ENCODE results near the gene WDFY1. TPM values are rescaled to one million over a fixed set of nuclear protein-coding genes. Genes with fewer than 3 reads are reported as not detected.

Gene WDFY1
- 102 and 111 TPM in 2 replicates for total RNA-seq

GRCh38 chr2:223944703-223945531 lies at the start of gene WDFY1:
Gene WDFY1, minus strand, starts transcription at chr2:223945335. Its CDS starts 51 bp downstream, at chr2:223945284.

GRCh38 chr2:223957092-223957851 lies 12.1 kb upstream of the WDFY1 start, which contains the start of gene MRPL44:
Gene MRPL44, plus strand, starts transcription at chr2:223957463. Its CDS starts 10 bp downstream, at chr2:223957473.

GRCh38 chr2:223837287-223838061 lies 107.7 kb downstream of the WDFY1 start, which contains the start of gene AP1S3:
Gene AP1S3, minus strand, starts transcription at chr2:223837582. Its CDS starts 132 bp downstream, at chr2:223837450.

Other genes starting within 250 kb of the WDFY1 start
- gene AP1S3, start 107.8 kb downstream of the WDFY1 start, total RNA-seq, result 6.0 and 10.2 TPM in 2 replicates
- 35.9 and 36.0 TPM in 2 replicates for gene MRPL44, start 12.1 kb upstream of the WDFY1 start, total RNA-seq
- 43.4 and 306 TPM in 2 replicates for gene SERPINE2, start 94.0 kb upstream of the WDFY1 start, total RNA-seq

All from uterine smooth muscle cell (primary cell).